GM10266 (cell line): ENCODE results near the gene C13orf46.

Source experiments
- DNase-seq: peaks from one replicate; pipeline ENCODE4 v3.0.0; 2012; ENCODE audit errors: extremely low spot score
- CTCF ChIP-seq: IDR thresholded peaks from 2 replicates; pipeline ENCODE4 v1.5.1; 2012; ENCODE audit warnings: mild to moderate bottlenecking, low read depth; ENCODE audit not compliant: control insufficient read depth, insufficient read depth; ENCODE audit errors: missing control alignments

The C13orf46 gene

GRCh38 chr13:113950451-113951245, 23.2 kb downstream of the C13orf46 start:
- no peak for DNase-seq
- TF ChIP-seq CTCF, result no peak

- no peak for TF ChIP-seq CTCF
Measured at GRCh38 chr13:113949546-113949945, 24.3 kb downstream of the C13orf46 start.

GRCh38 chr13:113948034-113948742, 25.7 kb downstream of the C13orf46 start:
- TF ChIP-seq CTCF, result no peak
- no peak for DNase-seq

More at GRCh38 chr13:113949546-113949945, 24.3 kb downstream of the C13orf46 start:
- DNase-seq, result no peak

- no peak for DNase-seq
- TF ChIP-seq CTCF, result no peak
Measured at GRCh38 chr13:113947311-113948033, 26.4 kb downstream of the C13orf46 start.

GRCh38 chr13:113946409-113947181, 27.3 kb downstream of the C13orf46 start:
- TF ChIP-seq CTCF, result no peak
- no peak for DNase-seq

- no peak for TF ChIP-seq CTCF
- DNase-seq, result no peak
Measured at GRCh38 chr13:113945857-113946408, 27.9 kb downstream of the C13orf46 start.
